ENCODE data around the gene NR2C1. TPM values are rescaled to one million over a fixed set of nuclear protein-coding genes. Genes with fewer than 3 reads are reported as not detected.
"Not testable (repeated sequence)": the region's sequence is repeated elsewhere in the genome, so short reads cannot be mapped to it uniquely, and the experiment has no call there.

NR2C1 gene
- total RNA-seq, 4 donors from 2014 or later = 31.5 to 57.3 (median 40.4) TPM

- H3K36me3 ChIP-seq = peaks cover 0 to 36% (median 17%) of the 10 kb centered on the region in 4 donors
- no peak overlapping the region for H3K27ac ChIP-seq (replicated peaks in 1 of 4)
- intact Hi-C loops (cut with DNase I) = no loop called here
- 59% methylated on average over 2 of the region's 2 CpGs for WGBS
- no peak for DNase-seq (ENCODE audit: extremely low spot score)
- no peak for TF ChIP-seq POLR2AphosphoS5 (IDR thresholded peaks at IDR 0.05)
- no peak for TF ChIP-seq POLR2A (IDR thresholded peaks at IDR 0.05; ENCODE audit: low read depth)
- TF ChIP-seq EP300 (IDR thresholded peaks at IDR 0.05) = no peak
- TF ChIP-seq CTCF (IDR thresholded peaks at IDR 0.05) = no peak
- no peaks in the 10 kb centered on the region for H3K4me1 ChIP-seq
- no peak overlapping the region for H3K4me3 ChIP-seq
- no peaks in the 10 kb centered on the region for H3K9me3 ChIP-seq
- no peaks in the 10 kb centered on the region for H3K27me3 ChIP-seq
These were observed 85.6 kb downstream of the NR2C1 start for GRCh38 chr12:94987801-94988200.

- H3K4me3 ChIP-seq = no peak overlapping the region
- H3K27me3 ChIP-seq = no peaks in the 10 kb centered on the region
- no peaks in the 10 kb centered on the region for H3K4me1 ChIP-seq
- no peak for DNase-seq (ENCODE audit: extremely low spot score)
- H3K36me3 ChIP-seq = peaks cover 0 to 30% (median 13%) of the 10 kb centered on the region in 4 donors
- H3K27ac ChIP-seq (replicated peaks in 1 of 4) = no peak overlapping the region
- 89% methylated on average over 8 of the region's 8 CpGs for WGBS
- no peaks in the 10 kb centered on the region for H3K9me3 ChIP-seq
- intact Hi-C loops (cut with DNase I) = no loop called here
- TF ChIP-seq EP300 (IDR thresholded peaks at IDR 0.05) (no peak), POLR2A (IDR thresholded peaks at IDR 0.05; ENCODE audit: low read depth) (no peak)
These were observed 86.2 kb downstream of the NR2C1 start for GRCh38 chr12:94987076-94987669.

GRCh38 chr12:94985099-94985498, 88.3 kb downstream of the NR2C1 start:
- H3K27ac ChIP-seq (replicated peaks in 1 of 4); H3K27me3 ChIP-seq; H3K4me1 ChIP-seq; intact Hi-C loops (cut with DNase I); H3K9me3 ChIP-seq; H3K4me3 ChIP-seq; DNase-seq (ENCODE audit: extremely low spot score): not testable (repeated sequence)
- 82% methylated on average over 9 of the region's 9 CpGs for WGBS
- peaks cover 0 to 13% (median 4%) of the 10 kb centered on the region in 4 donors for H3K36me3 ChIP-seq

GRCh38 chr12:94983321-94983720, 90.1 kb downstream of the NR2C1 start:
- Histone ChIP-seq H3K27ac (replicated peaks in 1 of 4) (no peak overlapping the region), H3K4me3 (no peak overlapping the region), H3K27me3 (no peaks in the 10 kb centered on the region), H3K9me3 (no peaks in the 10 kb centered on the region), H3K4me1 (peaks cover 0 to 9% (median 0%) of the 10 kb centered on the region in 4 donors), H3K36me3 (peaks cover 0 to 4% (median 2%) of the 10 kb centered on the region in 4 donors)
- intact Hi-C loops (cut with DNase I) = loop anchor here (5.0 kb wide), 1 partner anchor 436 kb away; no protein-coding TSS in a partner anchor
- no peak for DNase-seq (ENCODE audit: extremely low spot score)
- no peak for TF ChIP-seq EP300 (IDR thresholded peaks at IDR 0.05)
- TF ChIP-seq CTCF (IDR thresholded peaks at IDR 0.05) = no peak
- no peak for TF ChIP-seq POLR2AphosphoS5 (IDR thresholded peaks at IDR 0.05)
- no peak for TF ChIP-seq POLR2A (IDR thresholded peaks at IDR 0.05; ENCODE audit: low read depth)
- WGBS = 96% methylated on average over 2 of the region's 2 CpGs

GRCh38 chr12:94982456-94982855, 91.0 kb downstream of the NR2C1 start:
- no peak overlapping the region for H3K27ac ChIP-seq (replicated peaks in 1 of 4)
- H3K4me1 ChIP-seq = peaks cover 0 to 14% (median 0%) of the 10 kb centered on the region in 4 donors
- intact Hi-C loops (cut with DNase I) = loop anchor here (5.0 kb wide), 1 partner anchor 435 kb away; no protein-coding TSS in a partner anchor
- no peak for DNase-seq (ENCODE audit: extremely low spot score)
- H3K9me3 ChIP-seq = no peaks in the 10 kb centered on the region
- H3K4me3 ChIP-seq = no peak overlapping the region
- H3K27me3 ChIP-seq = no peaks in the 10 kb centered on the region
- WGBS = 84% methylated on average over 7 of the region's 7 CpGs
- TF ChIP-seq EP300 (IDR thresholded peaks at IDR 0.05) (no peak), CTCF (IDR thresholded peaks at IDR 0.05) (no peak)
- peaks cover 0 to 4% (median 2%) of the 10 kb centered on the region in 4 donors for H3K36me3 ChIP-seq

- H3K27me3 ChIP-seq = no peaks in the 10 kb centered on the region
- H3K4me3 ChIP-seq = no peak overlapping the region
- WGBS = 51% methylated on average over 4 of the region's 4 CpGs
- H3K27ac ChIP-seq (replicated peaks in 1 of 4) = no peak overlapping the region
- no peak for DNase-seq (ENCODE audit: extremely low spot score)
- intact Hi-C loops (cut with DNase I) = loop anchor here (5.0 kb wide), 1 partner anchor 433 kb away; no protein-coding TSS in a partner anchor
- TF ChIP-seq POLR2A (IDR thresholded peaks at IDR 0.05; ENCODE audit: low read depth) (no peak), CTCF (IDR thresholded peaks at IDR 0.05) (peak in 2 of 3 experiments; percentile 22 to 35), POLR2AphosphoS5 (IDR thresholded peaks at IDR 0.05) (no peak)
- peaks cover 0 to 4% (median 2%) of the 10 kb centered on the region in 4 donors for H3K36me3 ChIP-seq
- peaks cover 0 to 14% (median 0%) of the 10 kb centered on the region in 4 donors for H3K4me1 ChIP-seq
- no peaks in the 10 kb centered on the region for H3K9me3 ChIP-seq
These were observed 92.8 kb downstream of the NR2C1 start for GRCh38 chr12:94980577-94980976.

Data from esophagus muscularis mucosa (tissue), 4 donors.